Measurements from ENCODE around the gene ZNF446.
"Not testable (repeated sequence)": the region's sequence is repeated elsewhere in the genome, so short reads cannot be mapped to it uniquely, and the experiment has no call there.

Gene ZNF446

DNA sequence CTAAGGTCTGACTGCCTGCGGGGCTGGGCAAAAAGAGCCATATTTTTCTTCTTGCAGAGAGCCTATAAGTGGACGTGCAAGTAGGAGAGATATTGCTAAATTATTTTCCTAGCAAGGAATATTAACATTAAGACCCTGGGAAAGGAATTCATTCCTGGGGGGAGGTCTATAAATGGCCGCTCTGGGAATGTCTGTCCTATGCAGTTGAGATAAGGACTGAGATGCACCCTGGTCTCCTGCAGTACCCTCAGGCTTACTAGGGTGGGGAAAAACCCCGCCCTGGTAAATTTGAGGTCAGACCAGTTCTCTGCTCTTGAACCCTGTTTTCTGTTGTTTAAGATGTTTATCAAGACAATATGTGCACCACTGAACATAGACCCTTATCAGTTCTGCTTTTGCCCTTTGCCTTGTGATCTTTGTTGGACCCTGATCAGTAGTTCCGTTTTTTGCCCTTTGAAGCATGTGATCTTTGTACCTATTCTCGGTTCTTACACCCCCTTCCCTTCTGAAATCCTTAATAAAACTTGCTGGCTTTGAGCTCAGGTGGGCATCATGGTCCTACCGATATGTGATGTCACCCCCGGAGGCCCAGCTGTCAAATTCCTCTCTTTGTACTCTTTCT is 31.6 kb downstream of the ZNF446 start:
- DNase-seq = not testable (repeated sequence)

DNA sequence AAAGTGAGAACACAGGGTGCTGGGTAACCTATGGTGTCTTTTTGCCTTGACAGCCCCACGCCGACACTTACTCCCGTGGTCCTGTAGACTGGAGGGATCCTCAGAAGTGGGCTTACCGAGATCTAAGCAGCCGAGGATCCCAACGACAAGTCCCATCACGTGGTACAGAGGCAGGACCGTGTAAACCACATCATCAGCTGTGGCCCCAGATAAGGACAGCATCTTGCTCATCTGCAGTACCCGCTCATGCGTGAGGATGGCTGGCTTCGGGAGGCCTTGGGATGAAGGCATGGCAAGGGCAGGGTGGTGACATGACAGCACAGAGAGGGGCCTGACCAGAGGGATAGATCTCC is 33.6 kb downstream of the ZNF446 start:
- no peak for DNase-seq

DNA sequence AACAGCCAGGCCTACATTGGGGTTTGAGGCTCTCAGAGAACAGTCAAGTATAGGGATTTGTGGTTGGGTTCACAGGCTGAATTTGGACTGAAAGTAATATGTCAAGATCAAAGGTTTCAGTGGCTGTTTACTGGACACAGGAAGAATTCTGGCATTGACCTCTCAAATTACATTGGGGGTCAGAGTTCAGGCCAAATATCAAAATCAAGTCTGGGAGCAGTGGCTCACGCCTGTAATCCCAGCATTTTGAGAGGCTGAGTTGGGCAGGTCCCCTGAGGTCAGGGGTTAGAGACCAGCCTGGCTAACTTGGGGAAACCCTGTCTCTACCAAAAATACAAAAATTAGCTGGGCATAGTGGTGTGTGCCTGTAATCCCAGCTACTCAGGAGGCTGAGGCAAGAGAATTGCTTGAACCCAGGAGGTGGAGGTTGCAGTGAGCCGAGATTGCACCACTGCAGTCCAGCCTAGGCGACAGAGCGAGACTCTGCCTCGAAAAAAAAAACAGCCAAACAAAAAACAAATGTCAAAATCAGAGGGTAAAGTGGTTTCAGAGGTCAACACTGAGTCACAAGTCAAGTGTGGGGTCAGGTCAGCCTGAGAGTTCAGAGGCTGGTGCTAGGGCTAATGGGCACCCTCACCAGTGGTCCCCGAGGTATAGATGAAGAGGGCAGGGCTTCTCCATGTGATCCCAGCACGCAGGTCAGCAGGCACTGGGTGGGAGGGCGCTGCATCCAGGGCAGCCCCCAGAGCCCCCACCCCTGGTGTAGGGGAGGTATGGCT is 34.1 kb downstream of the ZNF446 start:
- DNase-seq = no peak

DNA sequence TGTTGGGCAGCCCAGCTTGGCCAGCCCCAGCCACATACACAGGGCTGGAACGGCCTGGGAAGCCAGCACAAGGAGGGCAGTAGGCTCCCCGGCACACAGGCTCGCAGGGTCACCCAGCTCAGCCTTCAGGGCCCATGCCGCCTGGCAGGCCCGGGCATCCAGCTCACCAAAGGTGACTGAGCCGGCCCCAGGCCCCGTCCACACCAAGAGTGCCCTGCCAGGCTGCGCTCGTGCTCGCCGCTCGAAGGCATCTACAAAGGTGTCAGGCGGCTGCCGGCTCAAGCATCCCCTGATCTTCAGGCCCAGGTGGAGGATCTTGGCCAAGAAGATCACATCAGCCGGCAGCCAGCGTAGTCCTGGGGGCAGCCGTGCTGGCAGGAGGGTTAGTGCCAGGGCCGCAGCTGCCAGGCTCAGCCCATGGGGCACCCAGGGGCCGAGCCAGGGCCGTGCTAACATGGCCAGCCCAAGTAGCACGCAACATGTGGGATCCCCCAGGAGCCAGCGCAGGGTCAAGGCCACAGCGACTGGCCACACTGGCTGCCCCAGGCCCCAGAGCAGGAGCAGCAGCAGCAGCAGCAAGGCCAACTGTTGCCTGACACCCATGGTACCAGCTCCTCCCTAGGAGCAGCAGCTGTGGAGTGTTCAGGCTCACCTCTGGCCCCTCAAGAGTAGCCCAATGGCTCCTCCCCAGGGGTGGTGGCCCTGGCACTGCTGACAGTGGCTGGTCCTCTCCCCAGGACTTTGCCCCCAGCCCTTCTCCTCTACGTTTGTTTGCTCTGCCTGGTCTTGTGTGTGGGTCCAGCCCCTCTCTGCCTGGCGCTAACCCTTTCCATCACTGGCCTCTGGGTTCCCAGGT is 35.4 kb downstream of the ZNF446 start, which contains the start of gene SLC27A5:
Gene SLC27A5 (minus strand): TSS at position 640 of the 856 bp plus-strand sequence. CDS start 37 bp downstream, at position 603.
- DNase-seq = no peak

DNA sequence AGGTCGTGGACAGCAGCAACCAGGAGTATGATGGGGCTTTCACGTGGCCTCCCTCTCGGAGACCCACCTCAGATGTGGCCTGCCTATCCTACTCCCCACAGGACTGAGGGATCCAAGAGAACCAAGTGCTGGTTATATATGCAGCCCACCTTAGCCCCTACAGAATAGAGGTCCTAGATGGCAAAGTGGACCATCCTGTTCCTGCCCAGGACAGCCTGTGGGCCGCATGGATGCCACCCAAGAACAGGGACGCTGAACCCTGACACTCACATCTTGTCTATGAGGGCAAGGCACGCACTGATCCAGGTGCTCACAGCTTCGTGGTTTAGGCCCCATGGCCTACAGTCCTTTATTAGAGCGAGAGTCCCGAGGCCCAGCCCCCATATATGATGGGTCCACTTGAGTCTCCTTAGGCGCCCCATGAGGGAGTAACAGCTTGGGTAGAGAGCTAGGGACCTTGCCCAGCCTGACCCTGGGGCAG is 37.1 kb downstream of the ZNF446 start:
- no peak for DNase-seq

DNA sequence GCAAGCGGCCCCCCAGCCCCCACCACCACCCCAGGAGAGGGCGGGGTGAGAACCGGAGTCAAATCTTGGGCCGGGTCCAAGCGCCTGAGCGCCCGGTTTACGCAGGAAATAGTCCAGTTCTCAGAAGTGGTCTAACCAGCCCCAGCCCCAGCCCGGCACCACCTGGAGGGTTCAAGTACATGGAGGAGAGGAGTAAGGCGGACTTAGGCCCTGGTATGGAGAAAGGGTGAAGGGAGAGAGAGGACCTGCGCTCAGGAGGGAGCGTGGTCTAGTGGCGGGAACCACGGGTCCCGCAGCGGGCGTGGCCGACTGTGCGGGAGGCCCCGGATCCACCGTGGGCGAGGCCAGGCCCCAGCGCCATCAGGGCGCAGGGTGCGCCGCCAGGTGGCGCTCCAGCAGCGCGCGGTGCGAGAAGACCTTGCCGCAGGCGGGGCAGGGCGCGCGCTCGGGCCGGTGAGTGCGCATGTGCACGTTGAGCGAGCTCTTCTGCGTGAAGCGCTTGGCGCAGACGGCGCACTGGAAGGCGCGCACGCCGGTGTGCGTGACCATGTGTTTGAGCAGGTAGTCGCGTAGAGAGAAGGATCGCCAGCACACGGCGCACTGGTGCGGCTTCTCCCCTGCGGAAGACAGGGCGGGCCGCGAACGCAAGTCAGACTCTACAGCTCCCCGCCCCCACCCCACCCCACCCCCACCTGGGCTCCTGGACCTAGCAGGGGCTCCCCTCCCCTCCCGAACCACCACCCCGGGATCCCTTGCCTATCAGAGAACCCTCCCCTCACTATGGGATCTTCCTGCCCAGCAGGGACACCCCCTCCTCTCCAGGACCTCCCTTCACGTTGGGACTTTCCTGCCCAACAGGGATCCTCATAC is 37.8 kb downstream of the ZNF446 start:
- DNase-seq = peak; percentile 99

DNA sequence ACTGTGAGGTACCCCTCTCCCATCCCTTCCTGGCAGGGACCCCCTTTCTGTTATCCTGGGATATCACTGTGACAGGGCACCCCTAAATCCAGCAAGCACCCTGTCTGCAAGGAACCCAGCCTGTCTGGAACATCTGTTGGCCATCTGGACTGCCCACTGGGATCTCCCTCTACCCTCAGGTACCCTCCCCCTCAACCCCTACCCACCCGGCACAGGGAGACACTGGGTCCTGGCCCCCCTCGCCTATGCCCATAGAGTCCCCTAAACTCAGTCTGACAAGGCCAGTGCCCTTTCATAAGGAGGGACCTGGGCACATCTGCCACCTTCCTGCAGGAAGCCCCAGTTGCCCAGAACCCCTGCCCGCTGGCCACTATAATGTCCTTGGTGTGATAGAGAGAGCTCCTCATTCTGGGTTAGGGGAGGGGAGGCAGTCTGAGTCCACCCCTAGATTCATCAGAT is 38.4 kb downstream of the ZNF446 start:
- no peak for DNase-seq

DNA sequence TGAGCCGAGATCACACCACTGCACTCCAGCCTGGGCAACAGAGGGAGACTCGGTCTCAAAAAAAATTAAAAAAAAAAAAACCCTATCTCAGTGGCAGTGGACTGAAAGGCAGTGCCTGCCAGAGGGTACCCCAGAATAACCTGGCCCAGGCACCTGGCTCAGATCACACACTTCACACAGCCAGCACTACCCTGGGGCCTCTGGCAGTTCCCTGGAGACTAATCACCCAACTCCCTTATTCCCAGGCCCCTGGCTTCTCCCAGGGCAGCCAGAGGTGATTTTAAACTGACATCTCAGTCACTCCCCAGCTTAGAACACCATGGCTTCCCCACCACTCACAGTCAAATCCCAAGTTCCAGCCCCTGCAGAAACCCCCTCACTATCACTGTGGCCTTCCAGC is 39.1 kb downstream of the ZNF446 start:
- DNase-seq = no peak

DNA sequence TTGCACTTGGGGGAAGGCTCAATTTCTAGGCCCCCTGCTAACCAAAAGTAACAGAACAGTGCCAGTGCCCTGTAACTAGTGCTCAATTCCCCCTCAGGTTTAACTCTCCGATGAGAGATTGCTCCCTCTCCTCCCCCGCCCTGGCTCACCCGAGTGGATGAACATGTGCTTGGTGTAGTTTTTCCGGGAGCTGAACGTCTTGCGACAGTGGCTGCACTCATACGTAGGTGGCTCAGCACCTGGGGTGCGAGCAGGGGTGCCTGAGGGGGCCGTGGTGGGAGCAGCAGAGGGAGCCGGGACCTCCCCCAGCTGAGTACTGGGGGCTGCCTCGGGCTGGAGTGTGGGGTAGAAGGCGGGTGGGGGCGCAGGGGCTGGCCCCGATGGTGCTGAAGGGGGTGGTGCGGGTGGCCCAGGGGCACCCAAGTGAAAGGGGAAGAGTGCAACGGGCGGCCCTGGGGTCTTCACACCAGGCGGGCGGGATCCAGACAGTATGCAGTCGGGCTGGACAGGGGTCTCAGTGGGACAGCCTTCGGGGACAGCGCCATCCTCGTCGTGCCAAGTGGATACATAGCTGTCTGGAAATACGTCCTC is 40.2 kb downstream of the ZNF446 start:
- DNase-seq = no peak

DNA sequence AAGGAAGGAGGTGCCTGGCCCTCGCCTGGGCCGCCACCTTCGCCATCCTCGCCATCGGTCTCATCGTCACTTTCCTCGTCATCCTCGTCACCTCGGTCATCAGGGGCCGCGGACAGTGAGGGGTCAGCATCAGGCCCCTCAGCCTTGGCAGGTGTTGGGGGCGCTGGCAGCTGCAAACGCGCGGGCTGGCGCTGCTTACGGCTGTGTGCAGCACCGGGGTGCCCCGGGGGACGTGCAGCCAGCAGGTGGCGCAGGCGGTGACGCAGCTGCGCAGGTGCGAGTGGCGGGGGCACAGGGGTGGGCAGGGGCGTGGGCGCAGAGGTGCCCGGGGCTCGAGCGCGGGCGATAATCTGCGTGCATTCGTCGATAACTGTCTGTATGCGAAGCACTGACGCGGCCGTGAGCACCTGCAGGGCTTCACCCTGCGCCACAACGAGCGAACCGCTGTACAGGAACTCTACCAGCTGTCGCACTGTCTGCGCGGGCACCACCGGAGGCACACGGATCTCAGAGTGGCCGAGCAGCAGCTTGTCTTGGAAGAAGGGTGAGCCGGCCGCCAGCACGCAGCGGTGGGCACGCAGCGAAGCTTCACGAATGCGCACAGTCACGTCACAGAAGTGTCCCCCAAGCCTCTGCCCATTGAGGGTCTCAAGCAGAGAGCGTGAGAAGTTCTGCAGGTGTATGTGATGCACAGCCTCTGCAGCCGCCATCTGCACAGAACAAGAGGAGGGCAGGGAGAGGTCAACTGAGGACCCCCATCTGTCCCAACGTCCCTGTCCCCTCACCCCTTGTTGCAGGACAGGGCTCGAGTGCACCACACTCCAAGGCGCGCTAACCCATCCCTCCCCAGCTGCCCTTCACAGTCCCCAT is 41.0 kb downstream of the ZNF446 start:
- no peak for DNase-seq

DNA sequence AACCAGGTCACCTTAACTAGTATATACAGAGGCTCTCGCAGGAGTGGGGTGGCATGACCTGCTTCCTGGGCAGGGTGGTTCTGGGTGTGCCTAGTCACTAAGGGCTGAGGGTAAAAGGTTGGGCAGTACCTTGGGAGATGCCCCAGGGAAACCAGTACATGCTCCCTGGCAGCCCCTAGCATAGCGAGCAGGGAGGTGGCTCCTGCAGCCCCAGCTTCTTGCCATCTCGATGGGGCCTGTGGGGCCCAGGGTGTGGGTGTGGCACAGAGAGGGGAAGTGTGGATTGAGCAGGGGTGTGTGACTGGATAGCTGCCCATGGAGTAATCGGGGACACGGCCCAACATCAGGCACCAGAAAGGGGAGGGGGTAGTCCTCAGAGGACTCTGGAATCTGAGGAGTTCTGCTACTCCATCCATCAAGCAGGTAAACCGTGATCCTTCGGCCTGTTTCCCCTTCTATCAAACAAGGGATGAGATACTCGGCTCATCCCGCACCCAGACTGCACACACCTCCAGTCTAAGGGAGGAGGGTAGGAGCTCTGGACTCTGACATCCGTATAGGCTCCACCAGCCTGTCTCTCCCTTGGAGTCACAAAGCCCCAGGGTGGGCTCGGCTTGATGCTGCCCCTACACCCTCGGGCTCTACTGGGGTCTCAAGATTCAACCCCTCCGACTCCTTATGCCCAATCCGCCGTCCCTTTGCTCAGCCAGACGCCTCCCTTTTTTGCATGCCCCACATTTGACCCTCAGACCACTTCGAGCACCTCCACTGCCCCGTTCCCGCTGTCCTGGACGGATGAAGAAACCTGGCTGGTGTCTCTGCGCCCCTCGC is 42.3 kb downstream of the ZNF446 start:
- no peak for DNase-seq

DNA sequence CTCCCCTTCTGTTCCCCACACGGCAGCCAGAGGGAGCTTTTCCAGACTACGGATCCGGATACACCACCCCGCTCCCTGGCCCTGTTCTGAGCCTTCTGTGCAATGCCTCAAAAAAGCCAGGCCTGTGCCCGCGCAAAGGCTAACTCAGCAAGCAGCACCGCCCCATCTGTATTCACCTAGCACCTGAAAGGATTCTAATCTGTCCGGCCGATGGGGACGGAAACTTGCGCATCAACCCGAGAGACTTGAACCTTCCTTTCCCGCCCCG is 42.9 kb downstream of the ZNF446 start:
- peak; percentile 91 for DNase-seq

DNA sequence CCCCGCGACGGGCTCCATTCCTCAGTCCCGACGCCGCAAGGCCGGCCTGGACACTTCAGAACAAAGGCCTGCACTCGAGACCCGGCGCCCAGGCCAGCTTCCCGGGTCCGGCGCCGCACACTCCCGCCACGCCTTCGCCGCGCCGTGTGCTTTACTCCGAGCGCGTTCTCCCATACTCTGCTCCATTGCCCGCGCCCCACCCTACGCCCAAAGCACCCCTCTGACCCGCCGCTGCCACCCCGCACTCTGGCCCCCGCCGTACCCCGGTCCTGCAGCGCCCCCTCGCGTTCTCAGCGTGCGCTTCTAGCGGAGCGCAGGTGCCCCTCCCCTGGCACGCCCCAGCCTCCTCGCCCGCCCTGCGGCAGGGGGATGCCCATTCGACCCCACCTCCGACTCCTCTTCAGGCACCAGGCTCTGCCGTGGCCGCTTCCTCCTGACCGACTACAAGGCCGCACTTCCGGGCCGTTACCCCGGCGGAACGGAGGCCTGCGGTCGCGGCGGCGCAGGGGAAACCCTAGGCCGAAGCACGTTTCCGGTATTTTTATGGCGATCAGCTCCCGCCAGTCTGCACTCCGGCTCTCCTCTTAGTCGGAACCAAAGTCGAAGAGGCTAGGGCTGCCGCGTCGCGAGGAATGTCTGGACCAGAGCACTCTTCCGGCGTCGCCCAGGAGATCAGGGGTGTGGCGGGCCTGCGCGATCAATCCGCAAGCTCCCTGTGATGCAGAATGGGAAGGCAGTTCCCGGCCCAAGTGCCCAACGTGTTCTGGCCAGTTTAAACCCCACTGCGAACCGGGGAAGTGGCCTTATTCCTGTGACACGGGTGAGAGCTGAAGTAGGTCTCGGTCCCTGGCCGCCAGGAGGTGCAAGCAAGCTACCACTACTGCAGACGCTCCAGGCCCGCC is 43.5 kb downstream of the ZNF446 start, which contains the start of gene ZBTB45:
Gene ZBTB45 (minus strand): TSS at position 456 of the 902 bp plus-strand sequence. CDS start 2,137 bp downstream, outside the sequence.
- peak; percentile 100 for DNase-seq

DNA sequence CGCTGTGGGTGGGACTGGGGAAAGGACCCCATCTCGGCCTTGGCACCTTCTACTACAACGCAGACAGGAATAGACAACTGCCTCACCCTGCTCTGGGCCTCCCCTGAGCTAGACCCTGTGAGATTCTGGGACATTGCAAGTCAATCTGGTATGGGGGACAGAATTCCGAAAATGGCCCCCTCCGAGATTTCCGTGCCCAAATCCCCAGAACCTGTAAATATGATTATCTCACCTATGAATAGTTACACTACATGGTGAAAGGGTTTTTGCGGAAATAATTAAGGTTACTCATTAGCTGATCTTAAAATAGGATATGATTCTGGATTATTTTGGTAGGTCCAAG is 44.1 kb downstream of the ZNF446 start:
- no peak for DNase-seq

DNA sequence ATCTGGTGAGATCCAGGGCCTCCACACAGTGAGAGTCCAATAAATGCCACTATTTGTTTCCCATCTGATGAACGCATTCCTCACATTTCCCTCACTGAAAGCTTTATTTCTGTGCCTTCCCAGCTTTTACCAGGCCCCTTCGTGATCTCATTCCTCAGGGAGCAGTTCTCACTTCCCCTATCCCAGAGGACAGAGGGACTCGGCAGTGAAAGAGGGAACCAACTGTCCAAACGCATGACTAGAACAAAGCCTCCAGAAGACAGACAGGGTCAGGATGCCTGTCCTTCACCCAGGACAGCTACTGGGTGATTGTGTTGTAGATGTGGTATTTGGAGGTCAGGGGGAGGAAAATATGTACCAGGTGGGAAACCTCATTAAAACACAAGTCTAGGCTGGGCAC is 45.5 kb downstream of the ZNF446 start:
- DNase-seq = no peak

DNA sequence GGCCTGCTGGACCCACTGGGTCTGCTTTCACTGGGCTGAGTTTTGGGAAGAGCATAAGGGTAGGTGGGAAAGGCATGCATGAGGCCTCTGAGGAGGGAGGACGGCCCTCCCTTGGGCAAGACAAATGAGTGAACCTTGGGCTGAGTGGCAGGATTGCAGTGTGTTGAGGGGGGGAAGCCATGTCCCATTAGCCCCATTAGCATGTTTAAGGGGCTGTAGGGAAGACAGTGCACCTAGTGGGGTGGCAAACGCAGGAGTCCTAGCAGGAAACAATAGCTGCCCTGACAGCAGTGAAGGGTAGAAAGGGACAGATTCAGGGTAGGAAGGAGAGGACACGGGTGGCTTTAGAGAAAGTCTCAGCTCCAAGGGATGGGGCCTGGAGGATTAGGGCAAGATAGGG is 46.6 kb downstream of the ZNF446 start:
- DNase-seq = no peak

DNA sequence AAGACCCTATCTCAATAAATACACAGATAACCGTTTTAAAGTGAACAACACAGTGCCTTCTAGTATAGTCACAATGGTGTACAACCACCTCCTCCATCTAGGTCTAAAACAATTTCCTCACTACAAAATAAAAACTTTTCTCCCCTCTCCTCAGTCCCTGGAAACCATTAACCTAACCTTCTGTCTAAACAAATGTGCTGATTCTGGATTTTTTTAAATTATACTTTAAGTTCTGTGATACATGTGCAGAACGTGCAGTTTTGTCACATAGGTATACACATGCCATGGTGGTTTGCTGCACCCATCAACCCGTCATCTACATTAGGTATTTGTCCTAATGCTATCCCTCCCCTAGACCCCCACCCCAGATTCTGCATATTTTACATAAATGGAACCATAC is 53.3 kb downstream of the ZNF446 start:
- DNase-seq = no peak
